Stimulated activated CD4-positive, alpha-beta T cell treated with anti-CD3 and anti-CD28 coated beads, Interleukin-12 subunit alpha, Interleukin-12 subunit beta, amount 100 ng/mL, for 4 hours (primary cell): ENCODE results near the gene KRT71.
"Not testable (repeated sequence)": the region's sequence is repeated elsewhere in the genome, so short reads cannot be mapped to it uniquely, and the experiment has no call there.

ENCODE experiments used
- DNase-seq: peaks from one replicate; pipeline ENCODE4 v3.0.0-alpha.2; 2020

The KRT71 gene

GRCh38 chr12:52552681-52553195 is at the start of gene KRT71:
TSS of gene KRT71 (minus strand) at chr12:52553145. CDS start at chr12:52553077, 68 bp downstream.
- DNase-seq, result no peak

- no peak for DNase-seq
These were observed 49.6 kb upstream of the KRT71 start for GRCh38 chr12:52602552-52602951.

GRCh38 chr12:52601671-52602070 is 48.7 kb upstream of the KRT71 start:
- no peak for DNase-seq

GRCh38 chr12:52600941-52601481 is 48.1 kb upstream of the KRT71 start, which contains the start of gene KRT72:
TSS of gene KRT72 (minus strand) at chr12:52601463. CDS start at chr12:52601452, 11 bp downstream.
- DNase-seq, result no peak

GRCh38 chr12:52600475-52600874 is 47.5 kb upstream of the KRT71 start:
- no peak for DNase-seq

- no peak for DNase-seq
These were observed 47.1 kb upstream of the KRT71 start for GRCh38 chr12:52600071-52600470.

- DNase-seq, result no peak
These were observed 46.0 kb upstream of the KRT71 start for GRCh38 chr12:52598966-52599365.

- DNase-seq, result not testable (repeated sequence)
These were observed 41.3 kb upstream of the KRT71 start for GRCh38 chr12:52594237-52594636.

- DNase-seq, result no peak
These were observed 38.6 kb upstream of the KRT71 start for GRCh38 chr12:52591521-52591920.

GRCh38 chr12:52590021-52590420 is 37.1 kb upstream of the KRT71 start:
- DNase-seq, result no peak

- DNase-seq, result no peak
These were observed 34.6 kb upstream of the KRT71 start for GRCh38 chr12:52587563-52587962.

GRCh38 chr12:52585946-52586345 is 33.0 kb upstream of the KRT71 start:
- DNase-seq, result peak; percentile 6

GRCh38 chr12:52585066-52585465 is 32.1 kb upstream of the KRT71 start:
- no peak for DNase-seq

GRCh38 chr12:52584156-52584682 is 31.3 kb upstream of the KRT71 start:
- DNase-seq, result no peak

- DNase-seq, result peak; percentile 57
These were observed 30.1 kb upstream of the KRT71 start for GRCh38 chr12:52582971-52583456.

- no peak for DNase-seq
These were observed 29.5 kb upstream of the KRT71 start for GRCh38 chr12:52582486-52582885.

- DNase-seq, result no peak
These were observed 28.5 kb upstream of the KRT71 start for GRCh38 chr12:52581481-52581880.

GRCh38 chr12:52581066-52581465 is 28.1 kb upstream of the KRT71 start:
- no peak for DNase-seq

- DNase-seq, result no peak
These were observed 27.6 kb upstream of the KRT71 start for GRCh38 chr12:52580496-52580895.

- DNase-seq, result no peak
These were observed 26.8 kb upstream of the KRT71 start for GRCh38 chr12:52579468-52580465.

GRCh38 chr12:52578469-52578868 is 25.5 kb upstream of the KRT71 start:
- no peak for DNase-seq

GRCh38 chr12:52577316-52577715 is 24.4 kb upstream of the KRT71 start:
- DNase-seq, result no peak

GRCh38 chr12:52575948-52576347 is 23.0 kb upstream of the KRT71 start:
- no peak for DNase-seq
